Measurements from ENCODE around the gene ANLN.
"Not testable (repeated sequence)": the region's sequence is repeated elsewhere in the genome, so short reads cannot be mapped to it uniquely, and the experiment has no call there.

Gene ANLN

DNA sequence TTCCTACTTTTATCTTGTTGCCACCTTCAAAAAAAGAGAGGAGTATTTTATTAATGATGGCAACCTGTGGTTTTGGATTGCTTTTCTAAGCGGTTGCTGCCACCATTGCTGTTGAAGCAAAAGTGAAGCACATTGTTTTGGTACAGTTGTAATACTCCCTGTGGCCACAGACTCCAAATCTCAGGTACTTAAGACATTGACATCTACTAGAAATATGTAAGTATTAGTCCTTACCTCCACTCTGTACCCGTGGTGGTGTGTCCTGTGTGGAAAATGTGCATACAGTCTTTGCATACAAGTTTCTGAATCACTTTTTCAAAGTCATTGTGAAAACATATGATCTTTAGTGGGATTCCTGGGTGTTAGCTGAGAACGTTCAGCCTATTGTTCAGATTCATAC, 85.7 kb downstream of the ANLN start:
- Histone ChIP-seq H3K79me2 (ENCODE audit: insufficient read depth, low read length) (no peaks in the 10 kb centered on the region), H3K4me3 (ENCODE audit: low read depth in 1 of 2, low read length in 2 of 2) (no peak overlapping the region), H3K4me1 (ENCODE audit: insufficient read depth, low read length) (no peaks in the 10 kb centered on the region), H3K27ac (ENCODE audit: low read length) (no peak overlapping the region), H3K36me3 (ENCODE audit: insufficient read depth, low read length) (no peaks in the 10 kb centered on the region), H3K9me3 (ENCODE audit: insufficient read depth, low read length, severe bottlenecking) (no peaks in the 10 kb centered on the region), H3K4me2 (ENCODE audit: insufficient read depth, low read length) (no peak overlapping the region), H2AFZ (ENCODE audit: low read depth, low read length) (no peak overlapping the region), H3K9ac (ENCODE audit: low read depth, low read length) (no peak overlapping the region), H3K27me3 (ENCODE audit: insufficient read depth, low read length, poor library complexity) (no peaks in the 10 kb centered on the region), H4K20me1 (ENCODE audit: insufficient read depth, low read length) (no peaks in the 10 kb centered on the region)
- TF ChIP-seq EZH2 (IDR thresholded peaks at IDR 0.05; ENCODE audit: borderline replicate concordance, low read depth, low read length, severe bottlenecking) = no peak
- TF ChIP-seq, protein P1, sequence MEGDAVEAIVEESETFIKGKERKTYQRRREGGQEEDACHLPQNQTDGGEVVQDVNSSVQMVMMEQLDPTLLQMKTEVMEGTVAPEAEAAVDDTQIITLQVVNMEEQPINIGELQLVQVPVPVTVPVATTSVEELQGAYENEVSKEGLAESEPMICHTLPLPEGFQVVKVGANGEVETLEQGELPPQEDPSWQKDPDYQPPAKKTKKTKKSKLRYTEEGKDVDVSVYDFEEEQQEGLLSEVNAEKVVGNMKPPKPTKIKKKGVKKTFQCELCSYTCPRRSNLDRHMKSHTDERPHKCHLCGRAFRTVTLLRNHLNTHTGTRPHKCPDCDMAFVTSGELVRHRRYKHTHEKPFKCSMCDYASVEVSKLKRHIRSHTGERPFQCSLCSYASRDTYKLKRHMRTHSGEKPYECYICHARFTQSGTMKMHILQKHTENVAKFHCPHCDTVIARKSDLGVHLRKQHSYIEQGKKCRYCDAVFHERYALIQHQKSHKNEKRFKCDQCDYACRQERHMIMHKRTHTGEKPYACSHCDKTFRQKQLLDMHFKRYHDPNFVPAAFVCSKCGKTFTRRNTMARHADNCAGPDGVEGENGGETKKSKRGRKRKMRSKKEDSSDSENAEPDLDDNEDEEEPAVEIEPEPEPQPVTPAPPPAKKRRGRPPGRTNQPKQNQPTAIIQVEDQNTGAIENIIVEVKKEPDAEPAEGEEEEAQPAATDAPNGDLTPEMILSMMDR (IDR thresholded peaks at IDR 0.05; ENCODE audit: borderline replicate concordance, extremely low read depth, low read length, poor library complexity, severe bottlenecking) = no peak
- ATAC-seq (ENCODE audit: insufficient read depth, low read depth) (no peak), DNase-seq (no peak)

DNA sequence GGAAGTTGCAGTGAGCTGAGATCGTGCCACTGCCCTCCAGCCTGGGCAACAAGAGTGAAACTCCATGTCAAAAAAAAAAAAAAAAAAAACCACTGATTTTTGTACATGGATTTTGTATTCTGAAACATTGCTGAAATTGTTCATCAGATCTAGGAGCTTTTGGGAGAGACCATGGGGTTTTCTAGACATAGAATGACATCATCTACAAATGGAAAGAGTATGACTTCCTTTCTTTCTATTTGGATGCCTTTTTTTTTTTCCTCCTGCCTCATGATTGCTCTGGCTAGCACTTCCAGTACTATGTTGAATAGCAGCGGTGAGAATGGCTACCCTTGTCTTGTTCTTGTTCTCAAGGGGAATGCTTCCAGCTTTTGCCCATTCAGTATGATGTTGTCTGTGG, 89.1 kb downstream of the ANLN start:
- ATAC-seq (ENCODE audit: insufficient read depth, low read depth) (no peak), DNase-seq (no peak)
- Histone ChIP-seq H2AFZ (ENCODE audit: low read depth, low read length) (no peak overlapping the region), H3K27me3 (ENCODE audit: insufficient read depth, low read length, poor library complexity) (no peaks in the 10 kb centered on the region), H3K27ac (ENCODE audit: low read length) (no peak overlapping the region), H4K20me1 (ENCODE audit: insufficient read depth, low read length) (no peaks in the 10 kb centered on the region), H3K9ac (ENCODE audit: low read depth, low read length) (no peak overlapping the region), H3K4me3 (ENCODE audit: low read depth in 1 of 2, low read length in 2 of 2) (no peak overlapping the region), H3K4me2 (ENCODE audit: insufficient read depth, low read length) (no peak overlapping the region), H3K36me3 (ENCODE audit: insufficient read depth, low read length) (no peaks in the 10 kb centered on the region), H3K4me1 (ENCODE audit: insufficient read depth, low read length) (no peaks in the 10 kb centered on the region), H3K9me3 (ENCODE audit: insufficient read depth, low read length, severe bottlenecking) (peaks cover 3% of the 10 kb centered on the region), H3K79me2 (ENCODE audit: insufficient read depth, low read length) (no peaks in the 10 kb centered on the region)
- TF ChIP-seq EZH2 (IDR thresholded peaks at IDR 0.05; ENCODE audit: borderline replicate concordance, low read depth, low read length, severe bottlenecking) = no peak
- TF ChIP-seq, protein P1 (IDR thresholded peaks at IDR 0.05; ENCODE audit: borderline replicate concordance, extremely low read depth, low read length, poor library complexity, severe bottlenecking) = no peak

DNA sequence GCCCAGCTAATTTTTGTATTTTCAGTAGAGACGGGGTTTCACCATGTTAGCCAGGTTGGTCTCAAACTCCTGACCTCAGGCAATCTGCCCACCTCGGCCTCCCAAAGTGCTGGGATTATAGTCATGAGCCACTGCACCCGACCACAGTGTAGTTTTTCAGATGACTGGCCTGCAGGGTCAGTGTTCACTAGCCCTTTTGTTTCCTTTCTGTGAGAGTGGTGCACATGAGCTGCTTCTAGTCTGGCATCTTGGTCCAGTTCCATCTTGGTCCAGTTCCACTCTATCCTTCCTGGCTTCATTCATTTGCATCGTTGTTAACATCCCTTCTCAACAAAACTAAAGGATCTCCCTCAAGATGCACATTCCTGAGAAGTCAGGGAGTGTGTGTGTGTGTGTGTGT, 94.2 kb downstream of the ANLN start:
- not testable (repeated sequence) for H3K79me2 ChIP-seq (ENCODE audit: insufficient read depth, low read length); H3K9me3 ChIP-seq (ENCODE audit: insufficient read depth, low read length, severe bottlenecking); DNase-seq; H3K27me3 ChIP-seq (ENCODE audit: insufficient read depth, low read length, poor library complexity); H3K4me3 ChIP-seq (ENCODE audit: low read depth in 1 of 2, low read length in 2 of 2); H3K9ac ChIP-seq (ENCODE audit: low read depth, low read length); H4K20me1 ChIP-seq (ENCODE audit: insufficient read depth, low read length); ATAC-seq (ENCODE audit: insufficient read depth, low read depth); H3K36me3 ChIP-seq (ENCODE audit: insufficient read depth, low read length); H3K27ac ChIP-seq (ENCODE audit: low read length); H3K4me2 ChIP-seq (ENCODE audit: insufficient read depth, low read length); H2AFZ ChIP-seq (ENCODE audit: low read depth, low read length); H3K4me1 ChIP-seq (ENCODE audit: insufficient read depth, low read length)

DNA sequence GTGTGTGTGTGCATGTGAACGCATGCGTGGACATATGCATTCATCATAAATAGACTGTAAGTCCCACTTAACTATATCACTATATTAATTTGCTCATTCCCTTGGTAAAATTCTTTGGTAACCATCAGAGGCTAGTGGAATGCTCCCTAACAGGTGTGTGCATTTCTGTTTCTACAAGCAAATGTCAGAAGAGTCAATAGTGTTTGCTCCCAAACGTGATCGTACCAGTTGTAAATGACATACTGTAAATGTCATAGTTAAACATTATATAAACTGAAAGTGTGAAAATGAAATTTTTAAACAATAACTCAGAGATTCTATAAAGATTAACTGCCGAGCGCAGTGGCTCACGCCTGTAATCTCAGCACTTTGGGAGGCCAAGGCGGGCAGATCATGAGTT, 94.6 kb downstream of the ANLN start:
- Histone ChIP-seq H3K9ac (ENCODE audit: low read depth, low read length) (no peak overlapping the region), H4K20me1 (ENCODE audit: insufficient read depth, low read length) (no peaks in the 10 kb centered on the region), H3K4me2 (ENCODE audit: insufficient read depth, low read length) (no peak overlapping the region), H3K27ac (ENCODE audit: low read length) (no peak overlapping the region), H3K79me2 (ENCODE audit: insufficient read depth, low read length) (no peaks in the 10 kb centered on the region), H3K27me3 (ENCODE audit: insufficient read depth, low read length, poor library complexity) (no peaks in the 10 kb centered on the region), H3K4me3 (ENCODE audit: low read depth in 1 of 2, low read length in 2 of 2) (no peak overlapping the region), H3K9me3 (ENCODE audit: insufficient read depth, low read length, severe bottlenecking) (peaks cover 3% of the 10 kb centered on the region), H2AFZ (ENCODE audit: low read depth, low read length) (no peak overlapping the region), H3K4me1 (ENCODE audit: insufficient read depth, low read length) (no peaks in the 10 kb centered on the region), H3K36me3 (ENCODE audit: insufficient read depth, low read length) (no peaks in the 10 kb centered on the region)
- TF ChIP-seq, protein P1 (IDR thresholded peaks at IDR 0.05; ENCODE audit: borderline replicate concordance, extremely low read depth, low read length, poor library complexity, severe bottlenecking) = no peak
- TF ChIP-seq EZH2 (IDR thresholded peaks at IDR 0.05; ENCODE audit: borderline replicate concordance, low read depth, low read length, severe bottlenecking) = no peak
- ATAC-seq (ENCODE audit: insufficient read depth, low read depth) (no peak), DNase-seq (no peak)

Data from DND-41 (cell line).